Measurements from ENCODE around the gene SSPN.

SSPN gene

GRCh38 chr12:26271024-26271423 lies 75.7 kb downstream of the SSPN start:
- TF ChIP-seq CTCF (conservative IDR thresholded peaks at IDR 0.05; ENCODE audit: low read depth, low read length) = no peak
- H3K4me3 ChIP-seq (ENCODE audit: low read depth, low read length) = no peak overlapping the region
- peak; percentile 71 for DNase-seq (ENCODE audit: low read depth)

- H3K4me3 ChIP-seq (ENCODE audit: low read depth, low read length) = no peak overlapping the region
- TF ChIP-seq CTCF (conservative IDR thresholded peaks at IDR 0.05; ENCODE audit: low read depth, low read length) = no peak
- peak; percentile 97 for DNase-seq (ENCODE audit: low read depth)
Measured at GRCh38 chr12:26271889-26272492, 76.6 kb downstream of the SSPN start.

- no peak overlapping the region for H3K4me3 ChIP-seq (ENCODE audit: low read depth, low read length)
- TF ChIP-seq CTCF (conservative IDR thresholded peaks at IDR 0.05; ENCODE audit: low read depth, low read length) = no peak
- no peak for DNase-seq (ENCODE audit: low read depth)
Measured at GRCh38 chr12:26272851-26273250, 77.5 kb downstream of the SSPN start.

- no peak for TF ChIP-seq CTCF (conservative IDR thresholded peaks at IDR 0.05; ENCODE audit: low read depth, low read length)
- no peak for DNase-seq (ENCODE audit: low read depth)
Measured at GRCh38 chr12:26273811-26274210, 78.4 kb downstream of the SSPN start.

GRCh38 chr12:26274441-26275312 lies 79.3 kb downstream of the SSPN start:
- DNase-seq (ENCODE audit: low read depth) = peak; percentile 100
- no peak overlapping the region for H3K4me3 ChIP-seq (ENCODE audit: low read depth, low read length)
- TF ChIP-seq CTCF (conservative IDR thresholded peaks at IDR 0.05; ENCODE audit: low read depth, low read length) = peak; percentile 64

More at GRCh38 chr12:26273811-26274210, 78.4 kb downstream of the SSPN start:
- no peak overlapping the region for H3K4me3 ChIP-seq (ENCODE audit: low read depth, low read length)

- DNase-seq (ENCODE audit: low read depth) = no peak
- H3K4me3 ChIP-seq (ENCODE audit: low read depth, low read length) = no peak overlapping the region
- TF ChIP-seq CTCF (conservative IDR thresholded peaks at IDR 0.05; ENCODE audit: low read depth, low read length) = no peak
Measured at GRCh38 chr12:26275313-26276131, 80.1 kb downstream of the SSPN start.
